Fibroblast of mammary gland (primary cell): ENCODE results near the gene CEP112.

Source experiments
- DNase-seq: peaks from one replicate; pipeline ENCODE4 v3.0.0-alpha.2; 2010; ENCODE audit warnings: low read depth
- H3K4me3 ChIP-seq: 2 replicates; pipeline ENCODE4 v1.5.1; 2011; ENCODE audit warnings: low read depth, mild to moderate bottlenecking, low read length, moderate library complexity; ENCODE audit not compliant: control insufficient read depth
- CTCF ChIP-seq: conservative IDR thresholded peaks from 2 replicates; pipeline ENCODE4 v1.5.1; 2011; ENCODE audit warnings: low read depth, low read length, inconsistent platforms; ENCODE audit not compliant: control insufficient read depth, insufficient read depth

Gene CEP112

GRCh38 chr17:65660078-65660477, 531.9 kb downstream of the CEP112 start:
- H3K4me3 ChIP-seq = no peak overlapping the region
- no peak for DNase-seq
- no peak for TF ChIP-seq CTCF

GRCh38 chr17:65659512-65659911, 532.4 kb downstream of the CEP112 start:
- TF ChIP-seq CTCF = no peak
- no peak overlapping the region for H3K4me3 ChIP-seq
- no peak for DNase-seq

GRCh38 chr17:65657251-65657828, 534.6 kb downstream of the CEP112 start:
- DNase-seq = no peak
- TF ChIP-seq CTCF = no peak
- H3K4me3 ChIP-seq = no peak overlapping the region

GRCh38 chr17:65656390-65657250, 535.3 kb downstream of the CEP112 start:
- H3K4me3 ChIP-seq = no peak overlapping the region
- no peak for TF ChIP-seq CTCF
- no peak for DNase-seq

GRCh38 chr17:65655706-65656105, 536.2 kb downstream of the CEP112 start:
- no peak for DNase-seq
- TF ChIP-seq CTCF = no peak
- H3K4me3 ChIP-seq = no peak overlapping the region

GRCh38 chr17:65644545-65644944, 547.4 kb downstream of the CEP112 start:
- no peak overlapping the region for H3K4me3 ChIP-seq
- no peak for DNase-seq
- TF ChIP-seq CTCF = no peak
